GM10847 (cell line): ENCODE data around the gene SKP2.

Source experiments
- POLR2A ChIP-seq: IDR thresholded peaks from 2 replicates; pipeline ENCODE4 v1.6.1; 2011; ENCODE audit not compliant: insufficient read length; ENCODE audit errors: extremely low read depth

Gene SKP2

DNA sequence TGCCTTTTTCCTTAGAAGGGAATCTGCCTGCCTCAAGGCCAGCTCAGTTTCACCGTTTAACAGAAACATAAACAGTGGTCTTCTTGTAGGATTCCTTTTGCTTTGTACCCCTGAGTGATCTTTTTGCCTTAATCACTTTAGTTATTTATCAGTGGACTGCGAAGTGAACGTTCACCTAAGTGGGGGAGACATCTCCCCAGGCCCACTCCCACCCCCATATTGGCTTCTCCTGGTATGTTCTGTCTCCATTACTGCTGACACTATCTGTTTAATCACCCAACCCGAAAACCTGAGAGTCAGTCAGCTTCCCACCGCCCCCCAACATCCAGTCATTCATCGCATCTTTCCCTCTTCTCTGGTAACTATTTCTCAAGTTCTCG lies 1.4 kb downstream of the SKP2 start:
- no peak for TF ChIP-seq POLR2A

DNA sequence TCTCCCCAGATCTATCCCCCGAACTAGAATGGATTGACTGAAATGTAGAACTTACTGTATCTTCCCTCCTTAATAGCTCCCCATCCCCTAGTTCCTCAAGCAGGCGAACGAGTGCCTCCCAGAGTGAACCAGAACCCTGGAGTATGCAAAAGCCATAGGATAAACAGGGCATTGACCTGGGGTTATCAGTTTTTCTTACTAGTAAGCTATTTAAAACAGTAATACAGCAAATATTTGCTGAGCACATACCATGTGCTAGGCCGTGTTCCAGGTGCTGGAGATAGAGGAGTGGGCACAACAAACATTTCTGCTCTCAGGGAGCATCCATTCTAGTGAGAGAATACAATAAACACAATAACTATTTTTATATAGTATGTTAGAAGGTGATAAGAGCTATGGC lies 1.8 kb downstream of the SKP2 start:
- no peak for TF ChIP-seq POLR2A

DNA sequence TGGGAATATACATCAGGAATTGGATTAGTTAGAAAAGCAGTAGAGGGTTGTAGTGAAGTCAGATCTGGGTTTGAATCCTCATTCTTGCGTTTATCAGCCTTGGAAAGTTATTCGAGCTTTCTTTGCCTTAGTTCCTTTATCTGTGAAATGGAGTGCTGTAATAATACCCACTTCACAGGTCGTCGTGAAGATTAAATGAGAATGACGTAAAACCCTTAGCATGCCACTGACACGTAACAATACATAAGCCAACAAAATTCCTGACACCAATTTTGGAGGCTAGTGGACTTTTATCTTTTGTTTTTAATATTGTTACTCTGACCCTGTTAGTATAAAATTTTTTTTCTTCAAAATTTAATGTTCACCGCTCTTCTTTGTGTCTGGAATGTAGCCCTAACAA lies 3.4 kb downstream of the SKP2 start:
- no peak for TF ChIP-seq POLR2A

GRCh38 chr5:36156121-36156601 lies 4.2 kb downstream of the SKP2 start:
- TF ChIP-seq POLR2A: no peak

GRCh38 chr5:36156619-36157018 lies 4.7 kb downstream of the SKP2 start:
- no peak for TF ChIP-seq POLR2A

DNA sequence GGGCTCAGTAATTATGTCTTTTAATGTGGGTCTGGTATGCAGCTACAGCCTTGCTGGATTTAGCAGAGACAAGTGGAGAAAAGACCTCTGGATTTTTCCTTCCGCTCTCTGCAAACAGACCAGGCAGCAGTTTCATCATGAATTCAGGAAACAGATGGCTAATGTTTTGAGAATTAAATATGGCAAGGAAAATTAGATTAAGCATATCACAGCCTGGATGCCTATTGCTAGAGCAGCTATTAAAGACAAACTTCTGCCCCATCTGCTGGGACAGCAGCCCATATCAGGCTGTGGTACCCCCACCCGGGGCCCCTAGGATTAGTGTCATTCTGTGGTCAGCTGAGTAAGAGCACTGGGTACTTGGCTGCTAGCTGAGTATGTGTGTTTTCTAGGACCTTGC lies 6.2 kb downstream of the SKP2 start:
- TF ChIP-seq POLR2A: no peak

- no peak for TF ChIP-seq POLR2A
These were observed 8.7 kb downstream of the SKP2 start for GRCh38 chr5:36160617-36161016.

- no peak for TF ChIP-seq POLR2A
These were observed 9.4 kb downstream of the SKP2 start for GRCh38 chr5:36161361-36161760.

DNA sequence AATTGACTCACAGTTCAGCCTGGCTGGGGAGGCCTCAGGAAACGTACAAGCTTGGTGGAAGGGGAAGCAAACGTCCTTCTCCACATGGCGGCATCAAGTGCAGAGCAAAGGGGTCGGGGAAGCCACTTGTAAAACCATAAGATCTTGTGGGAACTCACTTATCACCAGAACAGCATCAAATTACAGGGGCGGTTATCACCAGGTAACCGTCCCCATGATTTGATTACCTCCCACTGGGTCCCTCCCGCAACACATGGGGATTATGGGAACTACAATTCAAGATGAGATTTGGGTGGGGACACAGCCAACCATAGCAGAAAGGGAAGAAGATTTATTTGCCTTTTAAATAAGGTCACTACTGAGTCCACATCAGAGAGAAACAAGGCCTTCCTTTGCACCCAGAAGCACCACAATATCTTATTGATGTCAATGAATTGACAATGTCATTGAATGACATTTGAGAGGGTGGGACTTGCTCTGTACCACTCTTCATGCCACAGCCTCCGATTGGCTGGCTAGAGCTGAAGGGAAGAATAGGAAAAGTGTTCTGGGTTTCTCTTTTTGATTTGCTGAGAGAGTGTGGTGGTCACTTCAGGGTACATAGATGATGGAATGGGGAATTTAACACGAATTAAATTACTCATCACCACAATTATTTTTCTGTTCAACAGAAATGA lies 11.0 kb downstream of the SKP2 start:
- TF ChIP-seq POLR2A: no peak

- TF ChIP-seq POLR2A: no peak
These were observed 12.6 kb downstream of the SKP2 start for GRCh38 chr5:36164461-36164860.

- TF ChIP-seq POLR2A: no peak
These were observed 16.8 kb downstream of the SKP2 start for GRCh38 chr5:36168737-36169136.

DNA sequence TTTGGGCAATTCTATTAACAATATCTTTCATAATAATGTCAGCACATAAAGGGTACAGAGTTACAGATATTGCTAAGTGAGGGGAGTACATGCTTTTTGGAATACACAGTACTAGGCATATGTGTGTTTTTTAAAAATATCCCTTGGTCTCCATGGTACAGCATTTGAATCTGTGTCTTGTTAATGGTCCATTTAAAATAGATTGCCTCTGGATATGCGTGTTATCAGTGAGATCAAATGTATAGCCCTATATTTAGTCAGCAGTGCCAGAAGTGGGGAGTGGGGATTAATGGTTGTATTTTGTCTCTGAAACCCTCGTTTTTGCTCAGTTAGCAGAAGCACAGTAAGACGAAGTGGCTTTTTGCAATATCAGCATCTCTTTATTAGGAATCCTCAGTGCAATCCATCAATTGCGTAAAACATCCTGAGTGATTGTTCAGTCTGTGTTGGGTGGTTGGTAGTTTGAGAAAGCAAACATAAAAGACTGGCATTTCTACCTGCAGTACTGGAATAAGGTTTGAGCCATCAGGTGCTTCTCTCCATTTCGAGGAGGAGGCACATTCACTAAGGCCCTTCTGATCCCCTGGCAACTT lies 19.0 kb downstream of the SKP2 start:
- TF ChIP-seq POLR2A: no peak

- TF ChIP-seq POLR2A: no peak
These were observed 20.7 kb downstream of the SKP2 start for GRCh38 chr5:36172599-36172998.

- no peak for TF ChIP-seq POLR2A
These were observed 21.5 kb downstream of the SKP2 start for GRCh38 chr5:36173426-36173825.

DNA sequence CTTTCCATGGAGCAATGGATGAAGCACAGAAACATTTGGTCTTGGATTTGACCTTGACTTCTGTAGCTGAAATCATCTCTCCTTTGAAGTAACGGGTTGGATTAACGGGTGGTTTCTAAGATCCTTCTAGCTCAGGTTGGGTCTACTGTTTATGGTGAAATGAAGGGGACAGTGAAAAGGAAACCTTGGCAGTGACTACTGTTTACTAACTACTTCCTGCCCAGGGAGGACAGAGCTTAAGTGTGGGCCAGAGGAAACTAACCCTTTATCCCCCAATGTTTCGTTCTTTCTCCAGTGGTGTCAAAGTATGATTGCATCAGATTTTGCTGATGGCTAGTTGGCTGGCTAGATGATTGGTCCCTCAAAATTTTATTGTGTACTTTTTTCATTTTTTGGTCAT lies 22.2 kb downstream of the SKP2 start:
- no peak for TF ChIP-seq POLR2A

DNA sequence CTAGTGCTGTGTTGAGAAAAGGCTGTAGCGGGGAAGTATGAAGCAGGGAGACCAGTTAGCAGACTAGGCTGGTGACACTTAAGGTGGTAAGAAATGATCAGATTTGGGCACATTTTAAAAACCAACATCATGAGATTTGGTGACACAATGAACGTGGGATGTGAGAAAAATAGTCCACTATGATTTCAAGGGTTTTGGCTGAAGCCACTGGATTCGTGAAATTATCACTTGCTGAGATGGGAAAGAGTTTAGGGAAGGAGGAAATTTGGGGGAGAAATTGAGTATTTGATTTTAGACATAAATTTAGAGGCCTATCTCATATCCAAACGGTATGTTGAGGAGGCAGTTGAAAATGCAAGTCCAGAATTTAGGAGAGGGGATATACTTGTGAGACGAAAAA lies 23.1 kb downstream of the SKP2 start:
- no peak for TF ChIP-seq POLR2A

GRCh38 chr5:36177154-36177553 lies 25.2 kb downstream of the SKP2 start:
- no peak for TF ChIP-seq POLR2A
